HL-60/S4 (cell line): ENCODE measurements around the gene CXCL9.
"Not testable (repeated sequence)": the region's sequence is repeated elsewhere in the genome, so short reads cannot be mapped to it uniquely, and the experiment has no call there.

Source experiments
- in situ Hi-C: fragments of 300-500 bp; cut with MboI; formaldehyde crosslinking; loops from 2 replicates; pipeline ENCODE4 v1.14.3; 2022; ENCODE audit warnings: low sequenced_read_pairs

CXCL9 gene

DNA sequence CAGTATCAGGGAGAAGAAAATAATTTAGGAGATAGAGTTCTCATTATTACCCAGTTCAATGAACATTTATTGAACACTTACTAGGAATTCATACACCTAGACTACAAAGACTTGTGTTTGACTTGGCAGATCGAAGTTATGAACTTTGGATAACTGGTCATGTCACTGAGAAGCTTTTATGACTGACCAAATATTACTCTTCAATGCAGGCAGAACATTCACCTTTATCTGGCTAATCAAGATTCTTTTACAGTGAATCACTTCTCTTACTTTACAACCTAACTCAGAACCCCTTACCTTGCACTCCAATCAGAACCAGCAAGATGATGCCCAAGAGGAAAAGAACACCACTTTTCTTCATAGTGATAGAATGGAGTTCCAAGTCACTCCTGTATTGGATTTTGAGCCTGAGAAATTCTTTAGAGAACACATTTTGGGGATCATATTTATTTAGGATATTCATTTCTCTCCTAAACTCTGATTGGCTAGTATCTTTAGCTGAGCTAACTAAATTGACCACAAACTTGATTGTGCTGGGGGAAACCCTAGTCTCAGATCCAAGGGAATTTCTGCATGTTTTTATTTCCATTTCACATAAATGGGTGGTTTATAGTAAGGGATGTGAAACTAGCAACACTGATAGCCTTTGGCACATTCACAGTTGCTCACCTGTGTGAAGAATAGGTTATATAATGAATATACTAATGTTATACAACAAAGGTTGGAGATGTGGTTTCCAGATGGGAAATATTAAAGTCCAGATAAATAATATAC is at the start of gene CXCL9:
Gene CXCL9, minus strand, starts transcription at position 421 of the 774 bp plus-strand sequence. Its CDS starts 60 bp downstream, at position 361.
- in situ Hi-C loops: no loop called here

DNA sequence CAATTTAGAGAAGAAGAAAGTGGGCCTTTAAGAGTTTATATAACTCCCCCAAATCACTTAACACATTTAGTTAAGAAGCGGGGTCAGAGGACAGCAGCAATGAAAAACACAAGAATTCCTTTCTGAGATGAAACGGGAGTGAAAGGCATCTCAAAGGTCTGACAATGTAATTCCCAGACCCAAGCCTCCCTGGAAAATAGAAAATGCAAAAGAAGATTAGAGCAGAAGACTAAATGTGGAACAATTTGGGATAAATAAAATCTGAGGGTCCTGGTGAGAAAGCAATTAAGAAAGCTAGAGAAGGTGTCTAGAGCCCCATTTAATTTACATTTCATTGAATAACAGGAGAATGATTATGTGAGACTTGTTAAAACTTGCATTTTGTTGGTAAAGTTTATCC is 48.1 kb upstream of the CXCL9 start:
- in situ Hi-C loops: no loop called here

DNA sequence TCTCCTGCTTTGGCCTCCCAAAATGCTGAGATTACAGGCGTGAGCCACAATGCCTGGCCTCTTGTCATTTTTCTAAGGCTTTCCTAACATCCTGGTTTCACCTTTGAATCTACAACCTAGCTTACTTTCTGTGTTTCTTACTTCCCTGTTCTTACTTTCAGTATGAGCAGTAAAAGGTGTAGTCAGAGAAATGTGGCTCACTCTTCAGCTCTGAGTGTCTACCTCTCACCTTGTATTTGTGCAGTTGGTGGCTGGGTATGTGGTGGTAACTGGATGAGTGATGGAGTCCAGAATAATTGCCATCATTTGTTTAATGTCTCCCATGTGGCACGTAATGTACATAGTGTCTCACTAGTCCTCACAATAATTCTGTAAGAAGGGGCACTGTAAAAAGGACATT is 47.7 kb upstream of the CXCL9 start:
- in situ Hi-C loops: no loop called here

DNA sequence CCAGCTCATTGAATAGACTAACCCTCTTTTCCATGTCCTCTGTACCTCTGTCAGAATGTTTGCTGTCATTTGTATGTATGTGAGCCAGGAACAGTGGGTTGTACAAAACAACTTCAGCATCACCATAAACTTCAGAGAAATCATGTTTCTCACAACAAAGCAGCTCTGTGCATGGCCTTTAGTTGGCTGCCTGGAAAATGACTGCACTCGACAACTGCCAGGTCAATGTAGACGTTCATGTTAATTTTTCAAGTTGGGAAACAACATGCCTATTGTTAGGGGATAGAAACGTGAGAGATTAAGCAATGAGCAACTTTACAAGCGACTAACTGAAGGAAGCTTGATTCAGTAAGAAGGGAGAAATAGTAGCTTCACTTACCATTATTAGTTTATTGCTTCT is 46.4 kb upstream of the CXCL9 start:
- in situ Hi-C loops: no loop called here

DNA sequence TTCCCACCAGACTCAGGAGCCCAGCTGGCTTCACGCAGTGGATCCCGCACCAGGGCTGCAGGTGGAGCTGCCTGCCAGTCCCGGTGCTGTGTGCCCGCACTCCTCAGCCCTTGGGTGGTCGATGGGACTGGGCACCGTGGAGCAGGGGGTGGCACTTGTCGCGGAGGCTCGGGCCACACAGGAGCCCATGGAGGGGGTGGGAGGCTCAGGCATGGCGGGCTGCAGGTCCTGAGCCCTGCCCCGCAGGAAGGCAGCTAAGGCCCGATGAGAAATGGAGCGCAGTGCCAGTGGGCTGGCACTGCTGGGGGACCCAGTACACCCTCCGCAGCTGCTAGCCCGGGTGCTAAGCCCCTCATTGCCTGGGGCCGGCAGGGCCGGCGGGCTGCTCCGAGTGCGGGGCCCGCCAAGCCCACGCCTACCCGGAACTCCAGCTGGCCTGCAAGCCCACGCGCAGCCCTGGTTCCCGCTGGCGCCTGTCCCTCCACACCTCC is 43.3 kb upstream of the CXCL9 start:
- in situ Hi-C loops: not testable (repeated sequence)

DNA sequence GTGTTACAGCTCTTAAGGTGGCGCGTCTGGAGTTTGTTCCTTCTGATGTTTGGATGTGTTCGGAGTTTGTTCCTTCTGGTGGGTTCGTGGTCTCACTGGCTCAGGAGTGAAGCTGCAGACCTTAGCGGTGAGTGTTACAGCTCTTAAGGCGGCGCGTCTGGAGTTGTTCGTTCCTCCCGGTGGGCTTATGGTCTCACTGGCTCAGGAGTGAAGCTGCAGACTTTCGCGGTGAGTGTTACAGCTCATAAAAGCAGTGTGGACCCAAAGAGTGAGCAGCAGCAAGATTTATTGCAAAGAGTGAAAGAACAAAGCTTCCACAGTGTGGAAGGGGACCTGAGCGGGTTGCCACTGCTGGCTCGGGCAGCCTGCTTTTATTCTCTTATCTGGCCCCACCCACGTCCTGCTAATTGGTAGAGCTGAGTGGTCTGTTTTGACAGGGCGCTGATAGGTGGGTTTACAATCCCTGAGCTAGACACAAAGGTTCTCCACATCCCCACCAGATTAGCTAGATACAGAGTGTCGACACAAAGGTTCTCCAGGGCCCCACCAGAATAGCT is 42.6 kb upstream of the CXCL9 start:
- in situ Hi-C loops: not testable (repeated sequence)

DNA sequence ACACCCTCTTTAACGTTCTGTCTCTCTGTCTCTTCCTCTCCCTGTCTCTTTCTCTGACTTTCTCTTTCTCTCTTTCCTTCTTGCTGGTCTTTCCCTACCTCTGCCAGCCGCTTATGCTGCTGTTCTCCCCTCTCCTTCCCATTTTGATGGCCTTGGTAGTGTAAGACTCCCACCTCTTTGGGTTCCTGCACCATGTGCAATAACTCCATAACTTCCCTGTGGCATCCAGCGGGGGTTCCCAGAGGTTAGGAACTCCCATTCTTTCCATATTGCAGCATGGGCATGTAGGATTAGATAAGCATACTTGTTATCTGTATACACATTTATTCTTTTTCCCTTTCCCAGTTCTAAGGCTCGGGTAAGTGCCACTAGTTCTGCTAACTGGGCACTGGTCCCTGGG is 37.4 kb upstream of the CXCL9 start:
- in situ Hi-C loops: not testable (repeated sequence)

DNA sequence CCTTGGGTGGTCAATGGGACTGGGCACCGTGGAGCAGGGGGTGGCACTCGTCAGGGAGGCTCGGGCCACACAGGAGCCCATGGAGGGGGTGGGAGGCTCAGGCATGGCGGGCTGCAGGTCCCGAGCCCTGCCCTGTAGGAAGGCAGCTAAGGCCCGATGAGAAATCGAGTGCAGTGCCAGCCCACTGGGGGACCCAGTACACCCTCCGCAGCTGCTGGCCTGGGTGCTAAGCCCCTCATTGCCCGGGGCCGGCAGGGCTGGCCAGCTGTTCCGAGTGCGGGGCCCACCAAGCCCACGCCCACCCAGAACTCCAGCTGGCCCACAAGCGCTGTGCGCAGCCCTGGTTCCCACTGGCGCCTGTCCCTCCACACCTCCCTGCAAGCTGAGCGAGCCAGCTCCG is 36.0 kb upstream of the CXCL9 start:
- in situ Hi-C loops: not testable (repeated sequence)

DNA sequence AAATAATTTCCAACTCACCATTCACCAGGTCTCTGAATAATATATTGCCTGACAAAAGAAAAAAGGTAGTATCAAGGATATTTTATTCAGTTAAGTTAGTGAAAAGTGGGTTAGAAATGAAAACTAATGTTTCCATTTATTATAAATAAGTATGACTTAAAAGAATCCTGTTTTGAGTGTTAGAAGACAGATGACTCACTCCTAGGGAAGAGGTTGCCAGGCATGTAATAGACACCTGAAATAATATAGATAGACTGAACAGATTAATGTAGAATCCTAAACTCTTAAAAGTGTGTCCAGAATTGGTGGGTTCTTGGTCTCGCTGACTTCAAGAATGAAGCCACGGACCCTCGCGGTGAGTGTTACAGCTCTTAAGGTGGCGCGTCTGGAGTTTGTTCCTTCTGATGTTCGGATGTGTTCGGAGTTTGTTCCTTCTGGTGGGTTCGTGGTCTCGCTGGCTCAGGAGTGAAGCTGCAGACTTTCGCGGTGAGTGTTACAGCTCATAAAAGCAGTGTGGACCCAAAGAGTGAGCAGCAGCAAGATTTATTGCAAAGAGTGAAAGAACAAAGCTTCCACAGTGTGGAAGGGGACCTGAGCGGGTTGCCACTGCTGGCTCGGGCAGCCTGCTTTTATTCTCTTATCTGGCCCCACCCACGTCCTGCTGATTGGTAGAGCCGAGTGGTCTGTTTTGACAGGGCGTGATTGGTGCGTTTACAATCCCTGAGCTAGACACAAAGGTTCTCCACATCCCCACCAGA is 35.1 kb upstream of the CXCL9 start:
- in situ Hi-C loops: not testable (repeated sequence)

DNA sequence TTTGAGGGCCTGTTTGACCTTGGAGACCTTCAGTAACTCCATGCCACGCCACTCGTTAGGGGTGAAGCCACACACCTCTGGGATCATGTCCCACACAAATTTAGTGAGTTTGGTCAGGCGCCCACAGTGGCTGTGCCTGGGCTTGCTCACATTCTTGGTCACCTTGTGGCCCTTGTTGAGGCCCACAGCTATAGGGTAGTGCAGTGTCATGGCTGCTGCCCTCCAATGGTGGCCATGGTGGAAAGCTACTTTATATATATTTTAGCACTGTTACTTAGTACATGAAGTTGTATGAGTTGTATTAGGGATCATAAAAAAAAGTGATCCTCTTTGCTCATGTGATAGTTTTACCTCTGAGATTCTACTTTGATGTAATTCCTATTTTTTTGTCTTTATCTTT is 29.5 kb upstream of the CXCL9 start:
- in situ Hi-C loops: no loop called here

DNA sequence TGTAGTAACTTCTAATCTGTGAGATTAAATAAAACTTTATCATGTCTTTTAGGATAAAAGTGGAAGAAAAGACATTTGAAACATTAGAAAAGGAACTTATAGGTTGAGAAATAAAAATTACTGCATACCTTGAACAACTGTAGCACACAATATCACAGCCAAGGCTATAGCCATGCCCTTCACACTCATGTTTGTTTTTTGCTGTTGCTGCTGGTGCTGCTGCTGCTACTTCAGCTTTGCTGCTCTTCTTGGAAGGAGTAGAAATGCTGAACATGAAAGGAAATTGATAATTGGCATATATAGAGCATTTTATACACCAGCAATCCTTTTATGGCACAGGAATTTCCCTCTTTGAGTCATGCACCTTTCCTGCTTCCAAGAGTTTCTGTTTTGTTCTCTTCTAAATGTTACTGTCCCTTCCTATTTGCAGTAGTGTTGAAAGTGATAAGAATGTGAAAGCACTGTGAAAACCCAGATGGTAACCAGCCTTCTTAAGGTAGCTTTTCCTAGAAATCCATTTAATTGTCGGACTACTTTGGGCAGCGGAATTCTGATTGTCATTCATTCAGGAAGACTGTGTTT is 28.6 kb upstream of the CXCL9 start, which contains the start of gene CXCL11:
Gene CXCL11, minus strand, starts transcription at position 272 of the 582 bp plus-strand sequence. Its CDS starts 83 bp downstream, at position 189.
- in situ Hi-C loops: no loop called here

DNA sequence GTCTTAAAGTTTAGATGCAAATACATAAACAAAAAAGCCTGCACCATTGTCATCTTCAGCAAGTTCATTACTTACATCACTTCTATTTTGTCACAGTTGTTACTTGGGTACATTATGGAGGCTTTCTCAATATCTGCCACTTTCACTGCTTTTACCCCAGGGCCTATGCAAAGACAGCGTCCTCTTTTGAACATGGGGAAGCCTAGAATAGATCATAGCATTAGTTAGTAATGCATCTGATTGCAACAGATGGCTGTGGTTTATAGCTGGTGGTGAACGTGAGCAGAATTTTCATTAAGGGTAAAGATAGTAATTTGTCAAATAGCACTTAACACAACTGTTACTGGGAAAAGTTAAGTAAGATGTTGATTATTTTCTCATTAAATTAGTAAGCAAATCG is 27.8 kb upstream of the CXCL9 start:
- in situ Hi-C loops: no loop called here

DNA sequence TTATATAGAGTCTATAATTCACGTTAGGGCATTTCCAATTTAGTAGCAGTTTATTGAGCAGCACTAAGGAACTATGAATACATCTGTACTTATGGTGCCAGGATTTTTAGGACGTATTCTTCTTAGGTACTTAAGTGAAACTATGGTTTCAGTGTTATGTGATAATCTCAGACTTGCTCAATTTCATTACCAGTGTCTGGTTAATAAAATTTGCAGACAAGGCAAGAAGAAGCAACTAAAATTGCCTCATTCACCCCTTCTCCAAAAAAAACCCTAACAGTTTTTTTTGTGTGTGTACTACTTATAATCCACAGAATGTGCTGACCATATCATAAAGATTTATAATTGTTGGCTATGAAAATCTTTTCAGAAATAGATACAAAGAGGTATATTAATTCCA is 22.0 kb upstream of the CXCL9 start:
- in situ Hi-C loops: no loop called here

DNA sequence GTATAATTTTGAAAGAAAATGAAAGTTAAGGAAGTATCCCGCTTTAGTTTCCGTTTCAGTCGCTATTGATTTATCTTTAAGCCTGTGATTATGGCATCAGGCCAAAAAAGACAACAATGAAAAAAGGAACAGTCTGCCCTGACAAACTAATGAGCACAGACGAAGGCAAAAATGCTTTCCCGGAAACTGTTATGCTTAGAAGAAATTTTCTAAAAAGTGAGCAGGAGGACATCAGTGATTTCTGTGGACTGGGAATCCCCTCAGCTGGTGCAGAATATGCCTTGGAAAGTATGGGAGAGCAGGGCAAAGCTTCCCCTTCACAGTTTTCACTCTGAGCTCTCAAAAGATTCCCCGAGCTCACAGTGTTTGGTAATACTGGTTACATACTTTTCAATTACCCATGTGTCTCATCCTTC is 21.0 kb upstream of the CXCL9 start:
- in situ Hi-C loops: no loop called here

DNA sequence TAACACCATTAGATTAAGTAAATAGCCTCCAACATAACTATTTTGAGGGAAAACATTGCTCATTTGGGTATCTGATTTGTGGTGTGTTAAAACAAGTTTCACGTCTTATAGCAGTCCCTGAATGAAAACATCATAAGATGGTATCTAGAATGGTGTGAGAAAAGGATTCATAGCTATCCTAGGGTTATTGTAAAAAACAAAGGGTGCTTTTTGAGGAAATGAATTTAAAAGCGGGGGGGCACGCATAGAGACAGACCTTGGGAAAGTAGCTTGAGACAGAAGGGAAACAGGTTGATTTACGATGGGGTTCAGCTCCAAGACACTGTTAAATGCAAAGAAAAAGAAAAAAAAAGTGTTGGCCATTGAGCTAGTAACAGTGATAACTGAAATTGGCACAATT is 16.8 kb upstream of the CXCL9 start:
- in situ Hi-C loops: no loop called here

DNA sequence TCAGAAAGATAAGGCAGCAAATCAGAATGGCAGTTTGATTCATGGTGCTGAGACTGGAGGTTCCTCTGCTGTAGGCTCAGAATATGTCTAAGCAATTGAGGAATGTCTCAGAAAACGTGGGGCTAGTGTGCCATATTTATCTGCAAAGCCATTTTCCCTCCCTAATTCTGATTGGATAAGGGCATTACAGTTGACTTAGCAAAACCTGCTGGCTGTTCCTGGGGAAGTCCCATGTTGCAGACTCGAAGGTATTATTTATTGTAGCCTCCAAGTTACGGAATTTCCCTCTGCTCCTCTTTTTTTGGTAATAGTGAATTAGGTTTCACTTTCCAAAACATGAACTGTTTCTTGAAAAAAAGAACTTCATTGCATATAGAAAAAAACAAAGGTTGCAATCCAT is 16.1 kb upstream of the CXCL9 start, which contains the start of gene CXCL10:
Gene CXCL10, minus strand, starts transcription at position 109 of the 400 bp plus-strand sequence. Its CDS starts 66 bp downstream, at position 43.
- in situ Hi-C loops: no loop called here

DNA sequence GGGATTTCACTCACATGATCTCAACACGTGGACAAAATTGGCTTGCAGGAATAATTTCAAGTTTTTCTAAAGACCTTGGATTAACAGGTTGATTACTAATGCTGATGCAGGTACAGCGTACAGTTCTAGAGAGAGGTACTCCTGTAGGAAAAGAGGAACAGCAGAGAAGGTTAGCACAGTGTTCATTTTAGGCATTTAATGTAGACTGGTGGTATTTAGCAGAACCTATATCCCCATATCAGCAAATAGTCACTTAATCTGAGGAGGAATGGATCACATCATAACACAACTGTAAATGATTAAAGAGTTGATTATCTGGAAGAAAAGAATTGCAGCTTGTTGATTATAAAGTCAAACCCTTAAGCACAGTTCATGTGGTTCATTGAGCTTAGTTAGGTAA is 15.4 kb upstream of the CXCL9 start:
- in situ Hi-C loops: no loop called here

DNA sequence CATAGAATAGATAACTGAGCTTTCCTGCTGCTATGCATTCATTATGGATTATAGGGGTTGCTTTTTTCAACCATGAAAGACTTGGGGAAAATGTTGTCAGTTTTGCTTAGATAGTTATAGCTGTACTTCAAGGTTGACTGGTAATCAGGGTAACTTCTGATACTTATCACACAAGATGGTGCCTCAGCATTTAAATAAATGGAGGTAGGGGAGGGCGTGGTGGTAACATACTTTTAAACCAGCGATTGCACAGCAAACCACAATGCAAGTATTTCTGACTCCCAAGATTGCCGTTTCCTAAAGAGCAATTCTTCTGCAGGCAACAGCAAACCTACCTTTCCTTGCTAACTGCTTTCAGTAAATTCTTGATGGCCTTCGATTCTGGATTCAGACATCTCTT is 14.7 kb upstream of the CXCL9 start:
- in situ Hi-C loops: no loop called here

DNA sequence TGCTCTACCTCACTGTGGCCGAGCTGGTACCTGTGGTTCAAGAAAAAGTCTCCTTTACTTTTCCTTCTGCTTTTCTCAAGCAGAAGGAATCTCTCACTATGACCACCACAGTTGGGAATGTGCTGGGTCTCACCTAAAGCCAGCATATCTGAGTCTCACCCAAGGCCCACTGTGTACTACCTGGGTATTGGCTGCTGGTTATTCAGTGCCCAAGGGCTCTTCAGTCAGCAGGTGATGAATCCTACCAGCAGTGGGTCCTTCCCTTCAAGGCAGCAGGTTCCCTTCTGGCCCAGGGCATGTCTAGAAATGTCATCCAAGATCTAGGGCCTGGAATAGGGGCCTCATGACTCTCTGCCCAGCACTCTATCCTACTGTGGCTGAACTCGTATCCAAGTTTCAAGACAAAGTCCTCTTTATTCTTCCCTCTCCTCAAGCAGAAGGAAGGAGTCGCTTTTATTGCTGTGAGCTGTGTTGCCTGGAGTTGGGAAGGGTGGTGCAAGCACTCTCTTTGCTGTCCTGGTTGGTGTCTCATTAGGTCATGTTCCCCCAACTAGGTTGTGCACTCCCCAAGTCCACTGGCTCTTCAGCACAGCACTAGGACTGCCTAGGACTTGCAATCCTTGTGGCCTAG is 9.9 kb upstream of the CXCL9 start:
- in situ Hi-C loops: no loop called here

DNA sequence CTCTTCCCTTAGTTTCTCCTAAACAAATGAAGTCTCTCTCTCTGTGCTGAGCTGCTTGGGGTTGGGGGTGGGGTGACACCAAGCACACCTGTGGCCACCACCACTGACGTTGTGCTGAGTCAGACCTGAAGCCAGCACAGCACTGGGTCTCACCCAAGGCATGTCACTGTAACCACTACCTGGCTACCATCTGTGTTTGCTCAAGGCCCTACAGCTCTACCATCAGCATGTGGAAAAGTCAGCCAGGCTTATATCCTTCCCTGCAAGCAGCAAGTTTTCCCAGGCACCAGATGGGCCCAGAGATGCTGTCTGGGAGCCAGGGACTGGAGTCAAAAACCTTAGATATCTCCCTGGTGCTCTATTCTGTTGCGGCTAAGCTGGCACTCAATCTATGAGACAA is 9.1 kb upstream of the CXCL9 start:
- in situ Hi-C loops: no loop called here

DNA sequence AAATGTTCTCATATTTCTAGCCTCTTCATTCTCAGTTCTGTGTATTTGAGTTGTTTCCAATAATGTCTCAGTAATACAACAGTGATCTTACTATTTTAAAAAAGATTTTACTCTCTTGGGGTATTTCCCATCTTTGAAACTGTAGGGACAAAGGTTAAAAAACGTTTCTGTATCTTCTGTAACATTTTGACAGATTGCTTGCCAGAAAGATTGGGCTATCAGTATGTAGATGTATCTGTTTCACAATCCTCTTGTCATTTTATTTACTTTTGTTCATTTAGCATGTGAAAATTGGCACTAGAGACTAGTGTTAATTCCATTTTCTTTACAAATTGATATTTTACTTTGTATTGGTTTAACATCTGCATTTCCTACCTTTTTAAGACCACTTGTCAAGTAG is 6.2 kb upstream of the CXCL9 start:
- in situ Hi-C loops: no loop called here
